HepG2 (cell line): ENCODE data around the gene PPM1H. TPM values are rescaled to one million over a fixed set of nuclear protein-coding genes. Genes with fewer than 3 reads are reported as not detected.

Source experiments
- MXI1 ChIP-seq: IDR thresholded peaks from 3 replicates; pipeline ENCODE4 v1.6.1; 2012; ENCODE audit warnings: low read depth, low read length, inconsistent platforms, borderline replicate concordance
- PAX8 ChIP-seq: sonication (generic); formaldehyde crosslinking; IDR thresholded peaks from 2 replicates; pipeline ENCODE4 v1.8.0; 2022; ENCODE audit warnings: mild to moderate bottlenecking, missing genetic modification reagents, borderline replicate concordance
- PITX1 ChIP-seq: sonication (generic); formaldehyde crosslinking; IDR thresholded peaks from 2 replicates; pipeline ENCODE4 v1.5.1; 2020; ENCODE audit warnings: mild to moderate bottlenecking, missing genetic modification reagents
- ZNF143 ChIP-seq: sonication (generic); formaldehyde crosslinking; IDR thresholded peaks from 2 replicates; pipeline ENCODE4 v1.4.0; 2020; ENCODE audit warnings: missing genetic modification reagents
- polyA plus RNA-seq, 8 experiments: library from polyadenylated mRNA; depleted of rRNA in 3 of 8; stranded (reverse) in 7 of 8; unstranded in 1 of 8; fragments of >200 nt; fragmentation: Illumina TruSeq in 4 of 8; extraction: Trizol in 4 of 8; gene quantifications; 2 replicates each; pipeline versions ENCODE4 v1.2.1 to v1.2.3, GENCODE V29; 2011 to 2016; ENCODE audit warnings: low read depth in 4 of 8, missing spikeins in 1 of 8, mixed read lengths in 1 of 8; ENCODE audit not compliant: insufficient read depth in 1 of 8
- total RNA-seq, 5 experiments: library from RNA; depleted of rRNA; stranded (reverse); fragments of >200 nt; fragmentation: Illumina TruSeq; extraction: Trizol; gene quantifications; 2 replicates each; pipeline ENCODE4 v1.2.3, GENCODE V29; 2016; ENCODE audit warnings: low read depth in 1 of 5
- TF ChIP-seq, protein P1 (sequence below): sonication (generic); formaldehyde crosslinking; IDR thresholded peaks from 2 replicates; pipeline ENCODE4 v1.8.1; 2023; ENCODE audit warnings: mild to moderate bottlenecking, inconsistent platforms, moderate library complexity, missing genetic modification reagents, borderline replicate concordance
- TF ChIP-seq, protein P2 (sequence below): sonication (generic); formaldehyde crosslinking; IDR thresholded peaks from 2 replicates; pipeline ENCODE4 v1.4.0; 2020; ENCODE audit warnings: low read depth, mild to moderate bottlenecking, missing genetic modification reagents
- TF ChIP-seq, protein P3 (sequence below): sonication (generic); formaldehyde crosslinking; IDR thresholded peaks from 2 replicates; pipeline ENCODE4 v1.4.0; 2020; ENCODE audit warnings: mild to moderate bottlenecking, missing genetic modification reagents
- TF ChIP-seq, protein P4 (sequence below): IDR thresholded peaks from 2 replicates; pipeline ENCODE4 v1.6.1; 2012; ENCODE audit warnings: low read depth, low read length, improper control_type of control experiment

The PPM1H gene
- total and polyA plus RNA-seq, 2 of the 13 experiments (the other 11 are each of a cell fraction or from before 2014, with no cell fraction given), result 29.1 to 38.1 TPM

DNA sequence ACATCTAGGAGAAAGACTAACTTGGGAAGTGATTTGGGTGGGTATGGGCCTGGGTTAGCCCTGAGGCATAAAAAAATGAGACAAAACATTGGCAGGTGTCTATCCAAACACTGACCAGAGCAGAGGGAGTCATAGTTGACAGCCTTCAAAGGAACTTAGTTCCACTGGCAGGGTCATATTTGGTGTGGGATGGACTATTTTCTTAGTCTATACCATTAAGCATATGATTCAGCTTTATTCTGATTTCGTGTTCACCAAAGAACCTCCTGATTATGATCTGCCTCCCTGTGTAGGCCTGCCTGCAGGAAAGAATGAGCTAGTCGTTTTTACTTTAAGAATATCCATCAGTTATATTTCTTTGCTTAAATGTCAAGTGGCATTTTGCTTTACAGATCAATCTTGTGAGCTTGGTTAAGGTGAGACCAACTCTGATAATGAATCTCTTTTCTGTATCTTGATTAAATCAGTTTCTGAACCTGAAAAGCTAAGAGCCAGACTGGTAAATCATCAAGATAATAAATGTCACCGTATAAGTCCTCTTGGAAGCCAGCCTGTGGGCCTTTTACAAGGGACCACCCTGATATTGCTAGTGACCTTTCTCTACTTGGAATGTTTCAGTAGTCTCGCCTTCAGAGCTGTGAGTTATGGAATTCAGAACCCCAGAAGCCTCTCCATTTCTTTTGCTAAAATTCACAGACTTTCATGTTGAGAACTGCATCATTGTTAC, 285.4 kb downstream of the PPM1H start (continued):
- TF ChIP-seq, protein P1, sequence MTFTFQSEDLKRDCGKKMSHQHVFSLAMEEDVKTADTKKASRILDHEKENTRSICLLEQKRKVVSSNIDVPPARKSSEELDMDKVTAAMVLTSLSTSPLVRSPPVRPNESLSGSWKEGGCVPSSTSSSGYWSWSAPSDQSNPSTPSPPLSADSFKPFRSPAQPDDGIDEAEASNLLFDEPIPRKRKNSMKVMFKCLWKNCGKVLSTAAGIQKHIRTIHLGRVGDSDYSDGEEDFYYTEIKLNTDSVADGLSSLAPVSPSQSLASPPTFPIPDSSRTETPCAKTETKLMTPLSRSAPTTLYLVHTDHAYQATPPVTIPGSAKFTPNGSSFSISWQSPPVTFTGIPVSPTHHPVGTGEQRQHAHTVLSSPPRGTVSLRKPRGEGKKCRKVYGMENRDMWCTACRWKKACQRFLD (CRISPR knock-in tag), result no peak
- TF ChIP-seq PAX8 (CRISPR knock-in tag), result no peak
- TF ChIP-seq PITX1, result no peak
- TF ChIP-seq, protein P2, sequence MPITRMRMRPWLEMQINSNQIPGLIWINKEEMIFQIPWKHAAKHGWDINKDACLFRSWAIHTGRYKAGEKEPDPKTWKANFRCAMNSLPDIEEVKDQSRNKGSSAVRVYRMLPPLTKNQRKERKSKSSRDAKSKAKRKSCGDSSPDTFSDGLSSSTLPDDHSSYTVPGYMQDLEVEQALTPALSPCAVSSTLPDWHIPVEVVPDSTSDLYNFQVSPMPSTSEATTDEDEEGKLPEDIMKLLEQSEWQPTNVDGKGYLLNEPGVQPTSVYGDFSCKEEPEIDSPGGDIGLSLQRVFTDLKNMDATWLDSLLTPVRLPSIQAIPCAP (CRISPR knock-in tag), result no peak
- no peak for TF ChIP-seq MXI1
- TF ChIP-seq ZNF143 (CRISPR knock-in tag), result no peak
- TF ChIP-seq, protein P3, sequence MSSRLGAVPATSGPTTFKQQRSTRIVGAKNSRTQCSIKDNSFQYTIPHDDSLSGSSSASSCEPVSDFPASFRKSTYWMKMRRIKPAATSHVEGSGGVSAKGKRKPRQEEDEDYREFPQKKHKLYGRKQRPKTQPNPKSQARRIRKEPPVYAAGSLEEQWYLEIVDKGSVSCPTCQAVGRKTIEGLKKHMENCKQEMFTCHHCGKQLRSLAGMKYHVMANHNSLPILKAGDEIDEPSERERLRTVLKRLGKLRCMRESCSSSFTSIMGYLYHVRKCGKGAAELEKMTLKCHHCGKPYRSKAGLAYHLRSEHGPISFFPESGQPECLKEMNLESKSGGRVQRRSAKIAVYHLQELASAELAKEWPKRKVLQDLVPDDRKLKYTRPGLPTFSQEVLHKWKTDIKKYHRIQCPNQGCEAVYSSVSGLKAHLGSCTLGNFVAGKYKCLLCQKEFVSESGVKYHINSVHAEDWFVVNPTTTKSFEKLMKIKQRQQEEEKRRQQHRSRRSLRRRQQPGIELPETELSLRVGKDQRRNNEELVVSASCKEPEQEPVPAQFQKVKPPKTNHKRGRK (CRISPR knock-in tag), result no peak
- TF ChIP-seq, protein P4, sequence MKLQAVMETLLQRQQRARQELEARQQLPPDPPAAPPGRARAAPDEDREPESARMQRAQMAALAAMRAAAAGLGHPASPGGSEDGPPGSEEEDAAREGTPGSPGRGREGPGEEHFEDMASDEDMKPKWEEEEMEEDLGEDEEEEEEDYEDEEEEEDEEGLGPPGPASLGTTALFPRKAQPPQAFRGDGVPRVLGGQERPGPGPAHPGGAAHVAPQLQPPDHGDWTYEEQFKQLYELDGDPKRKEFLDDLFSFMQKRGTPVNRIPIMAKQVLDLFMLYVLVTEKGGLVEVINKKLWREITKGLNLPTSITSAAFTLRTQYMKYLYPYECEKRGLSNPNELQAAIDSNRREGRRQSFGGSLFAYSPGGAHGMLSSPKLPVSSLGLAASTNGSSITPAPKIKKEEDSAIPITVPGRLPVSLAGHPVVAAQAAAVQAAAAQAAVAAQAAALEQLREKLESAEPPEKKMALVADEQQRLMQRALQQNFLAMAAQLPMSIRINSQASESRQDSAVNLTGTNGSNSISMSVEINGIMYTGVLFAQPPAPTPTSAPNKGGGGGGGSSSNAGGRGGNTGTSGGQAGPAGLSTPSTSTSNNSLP, result no peak
- TF ChIP-seq, all 625 proteins: peak for 0
